Stimulated activated CD4-positive, alpha-beta T cell treated with anti-CD3 and anti-CD28 coated beads, Interleukin-1b, Interleukin-23, amount 100 ng/mL, for 48 hours (primary cell): ENCODE data around the gene OSBPL8.

Experiments
- DNase-seq: peaks from one replicate; pipeline ENCODE4 v3.0.0-alpha.2; 2020

The OSBPL8 gene

DNA sequence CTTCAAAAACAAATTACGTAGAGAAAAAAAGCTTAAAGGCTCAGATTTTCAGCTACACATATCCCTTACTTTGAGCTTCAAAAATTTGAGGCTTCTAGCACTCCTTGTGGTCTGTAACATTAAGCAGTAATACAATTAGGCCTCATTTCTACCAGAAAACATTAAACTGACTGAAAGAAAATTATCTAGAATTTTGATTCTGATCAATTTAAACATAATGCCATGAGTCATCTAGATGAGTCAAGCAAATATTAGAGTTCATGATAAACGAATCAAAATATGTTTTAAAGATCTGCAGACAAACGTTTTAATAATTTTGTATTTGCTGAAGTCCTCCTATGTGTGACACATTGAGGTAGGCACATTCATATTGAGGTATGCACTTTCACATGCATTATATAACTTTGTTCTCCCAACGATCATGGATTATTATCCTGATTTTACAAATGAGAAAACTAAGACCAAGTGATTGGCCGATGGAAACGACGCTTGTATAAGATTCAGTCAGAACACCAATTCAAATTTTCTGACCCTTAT lies 4.3 kb downstream of the OSBPL8 start:
- DNase-seq: no peak

DNA sequence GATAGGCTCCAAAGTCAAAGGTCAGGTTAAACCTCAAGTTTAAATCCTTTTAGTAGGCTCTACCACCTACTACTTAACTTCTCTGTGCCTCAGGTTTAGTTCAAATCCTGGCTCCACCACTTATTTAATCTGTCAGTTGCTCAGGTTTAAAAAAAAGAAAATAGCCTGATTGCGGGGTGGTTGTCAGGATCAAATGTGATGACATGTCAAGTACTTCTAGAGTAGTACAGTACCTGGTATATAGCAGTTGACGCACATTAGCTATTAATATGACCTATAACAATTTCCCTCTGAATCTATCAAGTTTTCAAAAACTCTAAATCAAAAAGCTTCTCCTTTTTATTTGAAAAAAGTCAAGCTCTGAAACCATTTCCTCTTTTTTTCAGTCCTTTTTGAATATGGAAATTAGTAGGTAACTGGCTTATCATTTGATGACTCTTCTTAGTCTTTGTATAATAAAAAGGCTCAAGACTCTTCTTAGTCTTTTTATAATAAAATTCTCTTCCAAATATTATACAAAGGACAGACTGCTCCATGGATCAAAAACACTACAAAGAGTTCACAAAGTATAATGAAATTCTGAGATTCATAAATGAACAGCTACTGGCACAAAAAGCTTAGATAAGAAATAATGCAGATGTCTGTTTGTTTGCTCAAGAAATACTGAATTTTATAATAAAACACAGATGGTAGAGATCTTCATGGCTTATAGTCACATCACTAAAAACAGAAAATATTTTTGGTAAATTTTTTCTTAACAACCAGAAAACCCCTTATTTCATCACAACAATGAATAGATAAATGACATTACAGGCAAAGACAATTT lies 5.0 kb downstream of the OSBPL8 start:
- DNase-seq: no peak

DNA sequence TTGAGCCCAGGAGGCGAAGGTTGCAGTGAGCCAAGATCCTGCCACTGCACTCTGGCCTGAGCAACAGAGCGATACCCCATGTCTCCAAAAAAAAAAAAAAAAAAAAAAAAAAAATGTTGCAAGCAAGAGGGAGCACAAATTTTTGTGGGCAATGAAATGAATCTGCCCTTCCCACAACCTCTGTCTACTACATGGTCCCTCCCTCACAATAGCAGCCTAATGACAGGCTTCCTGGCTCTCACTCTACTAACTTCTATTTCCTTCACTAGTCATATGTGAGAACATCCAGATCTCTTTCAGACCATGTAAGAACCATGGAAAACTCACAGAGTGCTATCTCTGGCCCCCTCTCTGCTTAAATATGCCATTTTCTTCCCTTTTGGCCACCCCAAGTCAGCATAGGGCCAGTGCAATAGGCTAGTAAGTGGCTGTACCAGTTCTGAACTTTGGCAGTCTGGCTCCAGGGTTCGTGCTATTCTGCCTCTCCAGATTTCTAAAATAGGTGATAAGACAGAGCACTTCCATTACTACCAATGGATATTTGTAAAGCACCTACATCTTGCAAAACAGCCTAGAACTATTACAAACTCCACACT lies 7.1 kb downstream of the OSBPL8 start:
- no peak for DNase-seq

DNA sequence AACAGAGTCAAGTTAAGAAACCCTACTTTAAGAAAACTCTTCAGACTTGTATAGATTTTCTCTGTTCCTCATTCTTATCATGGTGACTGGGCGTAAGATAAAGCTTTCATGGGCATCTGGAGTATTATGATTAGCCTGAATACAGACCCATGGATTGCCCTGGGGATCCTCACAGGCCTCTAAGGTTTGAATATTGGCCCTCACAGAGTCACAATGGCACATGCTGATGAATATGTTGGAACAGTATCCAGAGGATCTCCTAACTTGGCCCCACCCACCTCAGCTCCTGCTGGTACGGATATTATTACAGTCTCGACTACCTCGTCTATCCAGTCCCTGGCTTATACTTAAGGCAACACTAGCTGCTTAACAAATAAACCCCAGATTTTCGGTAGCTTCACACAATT lies 8.1 kb downstream of the OSBPL8 start:
- no peak for DNase-seq

DNA sequence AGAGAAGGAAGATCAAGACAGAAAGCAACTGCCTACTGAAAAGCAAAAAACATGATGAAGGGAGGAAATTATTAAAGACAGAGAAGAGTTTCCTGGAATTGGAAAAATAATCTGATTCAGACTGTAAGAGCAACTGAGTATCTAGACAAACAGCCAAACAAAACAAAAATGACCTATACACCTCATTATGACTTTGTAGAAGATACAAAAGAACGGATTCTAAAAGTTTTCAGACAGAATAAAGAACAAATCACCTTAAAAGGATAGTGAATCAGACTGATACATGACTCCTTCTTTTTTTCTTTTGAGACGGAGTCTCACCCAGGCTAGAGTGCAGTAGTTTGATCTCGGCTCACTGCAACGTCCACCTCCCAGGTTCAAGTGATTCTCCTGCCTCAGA lies 10.4 kb downstream of the OSBPL8 start:
- DNase-seq: no peak

DNA sequence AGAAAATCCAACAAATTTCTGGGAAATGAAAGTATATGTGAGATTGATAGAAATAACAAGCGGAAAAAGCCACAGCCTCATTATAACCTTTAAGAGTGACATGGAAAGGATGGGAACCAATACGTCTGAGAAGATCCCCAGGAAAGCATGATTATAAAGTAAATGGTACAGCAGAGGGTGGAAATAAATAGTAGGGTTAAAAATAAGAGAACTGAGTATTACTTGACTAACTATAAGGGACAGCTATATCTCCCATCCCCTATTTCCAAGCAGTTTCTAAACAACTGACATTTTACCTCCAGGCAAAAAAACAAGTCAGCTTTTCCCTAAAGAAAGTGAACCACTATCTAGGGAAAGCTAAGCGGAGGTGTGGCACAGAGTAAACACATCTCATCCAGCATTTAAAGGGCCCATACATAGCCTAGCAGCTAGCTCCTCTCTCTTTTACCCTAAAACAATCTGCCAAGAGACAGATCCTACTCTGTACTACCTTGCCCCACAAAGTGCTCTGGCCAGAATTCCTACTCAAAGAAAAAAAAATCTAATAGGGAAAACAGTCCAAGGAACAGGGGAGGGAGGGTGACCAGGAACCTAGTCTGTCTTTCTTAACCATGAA lies 11.2 kb downstream of the OSBPL8 start:
- DNase-seq: no peak

DNA sequence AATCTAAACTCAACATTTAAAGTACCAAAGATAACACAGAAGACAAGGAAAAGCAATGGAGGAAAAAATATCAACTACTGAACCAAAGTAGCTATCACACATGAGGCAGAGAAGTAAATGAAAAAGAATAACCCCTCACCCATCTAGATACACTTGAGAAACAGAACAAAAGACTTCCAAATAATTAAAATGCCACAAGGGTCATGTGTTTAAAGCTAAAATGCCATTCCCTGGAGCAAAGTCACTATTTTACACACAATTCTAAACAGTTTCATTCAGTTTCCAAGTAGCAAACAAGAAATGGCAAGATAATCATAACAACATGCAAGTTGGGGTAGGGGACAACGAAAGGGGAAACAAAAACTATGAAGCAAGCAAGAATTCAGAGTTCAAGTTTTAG lies 12.0 kb downstream of the OSBPL8 start:
- no peak for DNase-seq

DNA sequence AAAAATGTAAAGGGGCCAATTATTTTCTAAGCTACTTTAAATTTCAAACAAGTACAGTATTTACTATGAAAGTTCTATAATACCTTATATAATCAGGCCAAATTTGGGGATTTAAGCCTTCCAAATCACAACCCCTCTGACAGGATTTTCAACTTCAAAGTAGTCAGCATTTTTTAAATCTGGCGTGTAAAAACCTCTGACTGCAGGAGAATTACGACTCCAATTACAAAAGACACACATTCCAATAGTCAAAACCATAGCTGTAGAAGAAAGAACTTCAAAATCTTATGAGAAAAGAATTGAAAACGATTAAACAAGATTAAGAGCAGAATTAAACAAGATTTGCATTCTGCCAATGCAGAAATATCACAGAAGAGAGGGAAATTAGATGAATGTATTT lies 12.7 kb downstream of the OSBPL8 start:
- DNase-seq: no peak

DNA sequence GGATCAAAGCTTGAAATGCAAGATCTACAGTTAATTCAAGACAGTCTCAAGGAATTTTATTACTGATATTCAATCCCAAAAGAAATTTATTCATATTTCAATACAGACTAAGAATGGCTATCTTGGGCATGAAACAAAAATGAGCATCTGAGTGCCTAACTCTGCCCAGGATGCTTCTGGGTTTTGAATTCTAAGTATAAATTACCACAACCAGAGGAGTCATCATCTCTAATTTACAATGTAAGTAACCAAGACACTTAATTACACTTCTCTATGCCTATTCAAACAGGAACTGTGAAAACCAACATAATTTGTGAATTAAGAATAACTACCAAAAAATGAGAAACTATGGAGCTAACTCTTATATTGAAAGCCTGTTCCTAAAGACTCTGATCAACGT lies 14.1 kb downstream of the OSBPL8 start:
- DNase-seq: no peak

DNA sequence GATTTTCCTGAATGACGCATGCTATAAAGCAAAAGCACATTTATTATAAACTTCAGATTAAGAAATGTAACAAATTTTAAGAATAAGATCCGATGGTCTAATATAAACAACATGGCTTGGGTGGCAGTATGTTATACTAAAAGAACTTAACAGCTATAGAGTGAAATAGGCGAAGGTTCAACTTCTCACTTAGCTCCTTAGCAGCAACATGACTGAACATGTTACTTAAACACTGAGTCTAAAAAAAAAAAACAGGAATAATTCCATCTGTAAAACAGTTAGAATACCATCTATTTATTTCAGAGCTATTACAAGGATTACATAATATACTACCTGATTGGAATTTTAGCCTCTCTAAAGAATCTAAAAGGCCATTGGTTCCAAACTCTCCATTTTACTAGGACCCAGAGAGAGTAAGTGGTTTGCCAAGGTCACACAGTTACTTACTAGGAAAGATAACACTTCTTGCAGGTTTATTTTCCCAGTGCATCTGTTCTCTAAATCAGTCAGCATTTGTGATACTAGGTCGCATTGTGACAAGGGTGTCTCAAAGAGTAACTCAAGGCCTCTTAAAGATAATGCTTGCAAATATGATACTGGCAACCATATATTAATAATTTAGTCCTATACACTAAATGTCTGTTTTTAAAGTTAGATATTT lies 14.8 kb downstream of the OSBPL8 start:
- no peak for DNase-seq

DNA sequence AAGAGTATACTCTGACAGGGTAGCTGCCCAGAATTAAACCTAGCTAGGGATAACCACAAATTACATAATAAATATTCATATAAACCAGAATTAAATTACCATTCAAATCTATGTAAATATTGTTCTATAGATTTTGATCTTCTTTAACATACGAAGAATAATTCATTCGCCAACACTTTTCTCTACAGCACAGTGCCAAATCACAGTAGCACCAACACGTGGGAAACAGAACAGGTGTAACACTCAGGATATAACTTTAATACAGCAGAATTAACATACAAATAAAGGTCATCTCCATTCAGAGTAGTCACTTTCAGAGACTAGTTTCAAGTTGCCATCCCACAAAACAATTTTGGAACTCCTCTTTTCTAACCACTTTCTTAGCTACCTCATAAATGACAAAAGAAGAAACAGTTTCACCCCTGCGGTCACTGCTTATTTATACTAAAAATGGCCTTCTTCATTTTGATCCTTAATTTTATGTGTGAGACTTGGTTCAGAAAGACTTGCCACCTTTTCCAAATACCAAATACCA lies 15.7 kb downstream of the OSBPL8 start:
- no peak for DNase-seq

DNA sequence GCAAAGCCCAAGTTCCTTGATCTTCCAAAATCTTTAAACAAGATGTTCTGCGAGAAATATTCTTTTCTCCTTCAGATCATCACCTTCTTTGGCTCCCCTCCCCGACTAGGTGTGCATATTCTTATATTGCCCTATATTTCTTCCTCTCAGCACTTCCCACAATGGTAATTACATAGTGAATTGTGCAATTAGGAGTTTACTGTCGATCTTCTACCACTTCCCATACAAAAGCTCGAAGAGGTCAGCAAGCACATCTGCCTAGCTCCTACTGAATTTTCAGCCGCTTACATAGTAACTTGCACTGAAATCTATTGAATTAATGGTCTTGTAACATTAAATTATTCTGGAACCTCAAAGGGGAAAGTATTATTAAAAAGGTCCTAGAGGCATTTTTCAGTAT lies 16.7 kb downstream of the OSBPL8 start:
- DNase-seq: no peak

DNA sequence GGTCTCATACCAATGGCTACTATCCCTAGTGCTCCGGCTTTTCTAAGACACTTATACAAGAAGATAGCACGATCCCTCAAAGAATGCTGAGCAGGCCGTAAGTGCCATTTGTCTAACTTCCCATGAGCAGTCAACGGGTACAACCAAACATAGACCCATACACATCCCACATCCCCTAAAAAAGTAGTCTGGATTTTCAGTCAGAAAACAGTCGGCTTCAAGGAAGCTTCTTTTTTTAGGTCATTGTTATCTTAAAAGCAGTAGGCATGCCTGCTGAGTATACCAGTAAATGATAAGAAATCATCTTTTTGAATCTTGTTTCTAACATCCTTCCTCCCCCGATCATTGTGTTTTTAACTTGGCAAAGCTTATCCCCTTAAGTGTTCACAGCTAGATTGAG lies 19.8 kb downstream of the OSBPL8 start:
- DNase-seq: no peak

DNA sequence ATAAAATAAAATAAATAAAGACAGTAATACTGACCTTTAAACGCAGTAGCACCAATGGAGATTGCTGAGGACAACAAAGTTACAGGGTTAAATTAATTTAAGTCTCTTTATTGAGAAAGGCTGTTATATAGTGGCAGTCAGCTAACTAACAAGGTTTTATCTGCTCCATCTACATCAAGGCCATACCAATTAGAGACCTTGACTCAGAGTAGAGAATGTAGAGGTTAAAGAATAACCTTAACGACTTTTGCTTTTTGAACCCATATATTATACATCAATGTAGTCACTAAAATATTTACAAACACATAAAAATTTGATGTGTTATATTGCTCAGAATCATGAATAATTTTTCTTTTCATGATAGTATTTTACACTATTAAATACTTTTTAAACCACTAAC lies 21.6 kb downstream of the OSBPL8 start:
- no peak for DNase-seq

DNA sequence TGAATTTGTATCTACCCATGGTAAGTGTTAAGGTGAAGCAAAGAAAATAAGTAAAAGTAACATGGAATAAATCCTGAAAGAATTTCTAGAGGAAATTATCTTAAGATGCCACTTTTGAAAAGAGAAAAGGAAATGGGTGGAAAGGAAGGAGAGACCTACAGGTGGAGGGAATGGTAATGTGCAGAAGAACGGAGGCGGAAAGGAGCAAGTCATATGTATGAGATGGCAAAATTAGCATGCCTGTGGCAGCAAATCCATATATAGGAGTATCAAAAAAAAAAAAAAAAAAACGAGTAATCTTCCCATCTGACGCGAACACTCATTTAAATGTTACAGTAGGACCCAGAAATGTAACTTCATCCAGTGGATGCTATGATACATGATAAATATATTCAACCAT lies 23.0 kb downstream of the OSBPL8 start:
- no peak for DNase-seq

DNA sequence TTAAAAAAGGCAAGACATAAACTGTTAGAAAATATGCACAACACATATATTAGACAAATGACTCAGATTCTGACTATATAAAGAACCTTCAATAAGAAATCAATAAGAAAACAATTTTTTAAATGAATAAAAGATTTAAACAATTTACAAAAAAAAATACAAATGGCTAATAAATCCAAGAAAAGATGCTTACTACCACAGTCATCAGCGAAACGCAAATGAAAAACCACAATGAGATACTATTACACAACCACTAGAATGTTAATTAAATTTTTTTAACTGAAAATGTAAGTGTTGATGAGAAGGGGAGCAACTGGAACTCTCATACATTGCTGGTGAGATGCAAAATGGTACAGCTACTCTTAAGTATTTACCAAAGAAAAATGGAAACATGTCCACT lies 24.4 kb downstream of the OSBPL8 start:
- no peak for DNase-seq

DNA sequence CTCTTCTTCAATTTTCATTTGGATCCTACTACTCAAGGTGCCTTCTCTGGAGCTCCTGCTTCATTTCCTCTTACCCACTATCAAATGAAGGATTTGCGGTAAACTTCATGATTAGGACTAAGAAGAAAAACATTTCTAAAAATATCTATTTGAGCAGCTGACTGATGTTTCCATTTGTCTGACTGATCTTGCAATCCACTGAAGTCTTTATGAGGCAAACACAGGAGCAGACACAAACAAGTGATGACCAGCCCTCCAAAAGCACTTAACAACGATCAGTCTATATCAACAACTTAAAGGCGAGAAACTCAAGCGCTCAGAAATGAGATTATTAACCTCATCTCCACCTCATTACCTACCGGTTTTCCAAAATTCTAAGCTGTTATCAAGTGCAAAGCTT lies 26.2 kb downstream of the OSBPL8 start:
- DNase-seq: no peak

DNA sequence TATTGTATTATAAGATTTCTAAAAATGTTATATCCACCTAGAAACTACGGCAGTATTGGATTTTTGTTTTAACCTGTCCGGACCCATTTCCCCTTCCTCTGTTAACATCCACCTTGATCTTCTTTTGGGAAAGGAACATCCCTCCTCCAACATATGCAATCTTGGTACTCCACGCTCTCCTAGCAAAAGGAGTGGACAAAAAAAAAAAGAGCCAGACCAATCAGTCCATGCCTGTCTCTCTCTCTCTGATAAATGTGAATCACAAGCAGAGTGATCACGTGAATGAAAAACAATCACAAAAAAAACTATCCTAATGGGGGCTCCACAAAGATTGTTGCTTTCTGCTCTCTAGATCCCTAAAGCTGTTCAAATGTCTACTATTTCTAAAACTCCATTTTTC lies 27.1 kb downstream of the OSBPL8 start:
- no peak for DNase-seq

DNA sequence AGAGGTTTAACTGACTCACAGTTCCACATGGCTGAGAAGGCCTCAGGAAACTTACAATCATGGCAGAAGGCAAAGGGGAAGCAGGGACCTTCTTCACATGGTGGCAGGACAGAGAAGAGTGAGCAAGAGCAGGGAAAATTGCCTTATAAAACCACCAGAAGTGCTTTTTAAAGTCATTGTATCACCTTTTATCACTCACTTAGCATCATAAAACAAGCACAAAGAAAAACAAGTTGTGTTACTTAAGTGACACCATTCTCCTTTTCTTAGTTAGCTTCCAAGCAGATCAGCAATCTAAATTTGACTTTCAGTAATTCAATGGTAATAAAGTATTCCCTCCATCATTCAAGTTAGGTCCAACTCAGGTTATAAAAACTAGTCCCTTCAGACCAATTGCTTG lies 28.5 kb downstream of the OSBPL8 start:
- no peak for DNase-seq

DNA sequence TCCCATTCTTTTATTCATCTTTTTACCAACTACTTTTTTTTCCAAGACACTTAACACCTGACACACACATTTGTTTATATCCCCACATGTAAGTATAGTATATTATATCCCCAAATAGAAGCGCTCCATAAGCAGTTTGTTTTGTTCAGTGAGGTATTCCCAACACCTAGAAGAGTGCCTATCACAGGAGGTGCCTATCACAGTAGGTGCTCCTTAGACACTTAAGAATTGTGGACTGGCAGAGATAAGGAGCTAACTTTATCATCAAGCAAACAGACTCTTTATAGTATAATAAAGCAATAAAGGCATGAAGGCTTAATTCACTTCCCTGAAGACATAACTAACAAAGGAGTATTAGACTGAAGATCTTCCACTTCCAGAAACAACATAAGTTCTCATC lies 29.1 kb downstream of the OSBPL8 start:
- DNase-seq: no peak

DNA sequence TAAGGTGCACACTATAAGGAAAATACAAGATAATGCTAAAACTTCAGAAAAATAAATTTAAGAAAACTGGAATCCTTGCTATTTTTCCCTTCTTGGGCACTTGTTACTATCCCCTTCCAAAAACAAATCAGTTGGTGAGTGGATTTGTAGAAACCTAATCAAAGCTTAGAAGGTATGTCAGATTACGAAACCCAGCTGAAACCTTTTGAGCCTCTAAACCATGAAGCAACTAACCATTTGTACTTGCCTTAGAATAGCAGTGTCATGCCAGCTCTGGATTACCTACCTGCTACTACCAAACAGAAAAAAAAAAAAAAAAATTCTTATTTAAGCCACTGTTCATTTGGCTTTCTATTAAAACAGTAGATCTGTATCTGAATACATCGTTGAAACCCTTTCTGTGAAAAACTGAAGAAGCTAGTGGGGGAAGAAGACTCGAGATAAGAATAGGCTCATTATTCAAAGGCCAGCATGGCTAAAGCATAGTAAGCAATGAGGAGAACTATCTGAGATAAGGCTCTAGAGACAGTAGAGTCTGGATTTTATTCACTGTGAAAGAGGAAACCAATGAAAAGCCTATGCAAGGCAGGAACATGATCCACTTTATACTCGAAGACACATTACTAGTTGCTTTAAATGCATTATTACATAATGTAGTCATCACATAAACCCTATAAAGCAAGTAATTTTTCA lies 30.2 kb downstream of the OSBPL8 start:
- DNase-seq: no peak

DNA sequence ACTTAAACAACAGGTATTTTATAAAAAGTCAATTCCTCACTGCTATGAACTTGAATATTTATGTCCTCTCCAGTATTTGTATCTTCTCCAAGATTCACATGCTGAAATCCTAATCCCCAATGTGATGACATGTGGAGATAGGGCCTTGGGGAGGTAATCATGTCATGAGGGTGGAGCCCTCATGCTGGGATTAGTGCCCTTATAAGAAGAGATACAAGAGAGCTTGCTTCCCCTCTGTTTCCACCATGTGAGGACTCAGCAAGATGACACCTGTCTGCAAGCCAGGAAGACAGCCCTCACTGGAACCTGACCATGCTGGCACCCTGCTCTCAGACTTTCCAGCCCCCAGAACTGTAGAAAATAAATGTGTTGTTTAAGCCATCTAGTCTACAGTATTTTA lies 36.2 kb downstream of the OSBPL8 start:
- DNase-seq: no peak

DNA sequence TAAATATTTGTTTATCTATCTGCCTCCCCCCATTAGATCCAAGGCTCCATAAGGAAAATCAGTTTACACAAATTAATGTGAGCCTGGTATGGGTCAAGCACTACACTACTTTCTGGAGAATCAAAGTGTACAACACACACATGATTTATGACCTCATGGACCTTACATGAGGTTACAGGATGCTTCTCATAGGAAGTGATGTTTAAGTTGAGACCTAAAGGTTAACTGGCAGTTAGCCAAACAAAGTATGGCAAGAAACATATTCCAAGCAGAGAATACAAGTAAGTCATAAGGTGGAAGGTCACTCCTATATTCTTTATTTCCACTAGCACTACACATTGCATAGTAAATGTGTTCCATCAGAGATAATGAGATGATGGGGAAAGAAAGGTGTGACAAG lies 39.2 kb downstream of the OSBPL8 start:
- DNase-seq: no peak
